LNCAP (cell line): Measurements from ENCODE around the gene NPEPPS.

Source experiments
- TF ChIP-seq, protein P1 (sequence below): fragments of 450-650 bp; IDR thresholded peaks from 2 replicates; pipeline ENCODE4 v1.5.1; 2017; ENCODE audit warnings: mild to moderate bottlenecking

NPEPPS gene

DNA sequence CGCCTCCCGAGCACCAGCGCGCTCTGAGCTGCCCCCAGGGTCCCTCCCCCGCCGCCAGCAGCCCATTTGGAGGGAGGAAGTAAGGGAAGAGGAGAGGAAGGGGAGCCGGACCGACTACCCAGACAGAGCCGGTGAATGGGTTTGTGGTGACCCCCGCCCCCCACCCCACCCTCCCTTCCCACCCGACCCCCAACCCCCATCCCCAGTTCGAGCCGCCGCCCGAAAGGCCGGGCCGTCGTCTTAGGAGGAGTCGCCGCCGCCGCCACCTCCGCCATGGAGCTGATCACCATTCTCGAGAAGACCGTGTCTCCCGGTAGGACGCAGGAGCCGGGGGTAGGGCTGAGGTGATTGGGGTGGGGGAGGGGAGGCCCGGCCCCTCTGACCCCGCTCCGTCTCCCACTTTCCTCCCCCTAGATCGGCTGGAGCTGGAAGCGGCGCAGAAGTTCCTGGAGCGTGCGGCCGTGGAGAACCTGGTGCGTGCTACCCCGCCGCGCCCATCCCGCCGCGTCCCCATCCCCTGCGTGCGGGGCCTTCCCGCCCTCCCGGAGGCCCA, 119.1 kb downstream of the NPEPPS start:
- TF ChIP-seq, protein P1, sequence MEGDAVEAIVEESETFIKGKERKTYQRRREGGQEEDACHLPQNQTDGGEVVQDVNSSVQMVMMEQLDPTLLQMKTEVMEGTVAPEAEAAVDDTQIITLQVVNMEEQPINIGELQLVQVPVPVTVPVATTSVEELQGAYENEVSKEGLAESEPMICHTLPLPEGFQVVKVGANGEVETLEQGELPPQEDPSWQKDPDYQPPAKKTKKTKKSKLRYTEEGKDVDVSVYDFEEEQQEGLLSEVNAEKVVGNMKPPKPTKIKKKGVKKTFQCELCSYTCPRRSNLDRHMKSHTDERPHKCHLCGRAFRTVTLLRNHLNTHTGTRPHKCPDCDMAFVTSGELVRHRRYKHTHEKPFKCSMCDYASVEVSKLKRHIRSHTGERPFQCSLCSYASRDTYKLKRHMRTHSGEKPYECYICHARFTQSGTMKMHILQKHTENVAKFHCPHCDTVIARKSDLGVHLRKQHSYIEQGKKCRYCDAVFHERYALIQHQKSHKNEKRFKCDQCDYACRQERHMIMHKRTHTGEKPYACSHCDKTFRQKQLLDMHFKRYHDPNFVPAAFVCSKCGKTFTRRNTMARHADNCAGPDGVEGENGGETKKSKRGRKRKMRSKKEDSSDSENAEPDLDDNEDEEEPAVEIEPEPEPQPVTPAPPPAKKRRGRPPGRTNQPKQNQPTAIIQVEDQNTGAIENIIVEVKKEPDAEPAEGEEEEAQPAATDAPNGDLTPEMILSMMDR, result no peak

DNA sequence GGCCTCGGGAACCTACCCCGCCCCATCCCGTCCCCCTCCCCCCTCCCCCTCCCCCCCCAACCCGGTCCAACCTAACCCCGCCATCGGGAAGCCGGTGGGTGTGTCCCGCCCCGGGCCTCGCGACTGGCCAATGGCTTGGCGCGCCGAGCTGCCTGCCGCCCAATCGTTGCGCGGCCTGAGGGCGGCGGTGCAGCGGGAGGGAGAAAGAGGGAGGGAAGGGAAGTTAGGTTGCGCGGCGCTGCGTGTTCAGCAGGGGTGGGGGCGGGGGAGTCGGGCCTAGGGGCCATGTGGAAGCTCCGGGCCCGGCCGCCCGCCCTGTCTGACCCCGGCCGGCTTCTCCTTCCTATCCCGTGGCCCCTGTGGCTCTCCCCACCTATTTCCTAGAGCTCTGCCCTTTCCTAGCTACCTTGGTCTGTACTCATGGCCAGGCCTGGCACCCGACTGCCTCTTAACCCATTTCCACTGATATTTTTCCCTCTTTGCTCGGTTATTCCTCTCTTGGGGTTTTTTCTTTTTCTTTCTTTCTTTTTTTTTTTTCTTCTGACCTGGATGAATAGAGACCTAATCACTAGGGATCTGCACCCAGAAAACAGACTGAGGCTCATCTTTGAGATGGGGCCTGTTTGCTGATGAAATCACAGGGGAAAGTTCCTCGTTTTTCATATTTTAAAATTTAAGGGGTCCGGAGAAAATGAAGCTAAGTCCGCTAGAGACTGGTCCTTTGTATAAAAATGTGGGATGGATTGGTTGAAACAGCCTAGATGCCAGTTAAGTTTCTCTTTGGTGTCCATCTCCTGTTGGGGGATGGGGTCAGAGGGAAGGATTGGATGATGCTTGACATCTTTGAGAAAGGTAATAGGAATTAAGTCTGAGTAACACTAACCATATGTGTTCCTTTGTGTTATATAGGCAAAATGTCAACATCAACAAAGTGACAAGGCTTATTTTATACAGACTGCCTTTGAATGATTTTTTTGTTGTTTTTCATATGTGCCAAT, 119.9 kb downstream of the NPEPPS start:
- TF ChIP-seq, protein P1, result no peak

DNA sequence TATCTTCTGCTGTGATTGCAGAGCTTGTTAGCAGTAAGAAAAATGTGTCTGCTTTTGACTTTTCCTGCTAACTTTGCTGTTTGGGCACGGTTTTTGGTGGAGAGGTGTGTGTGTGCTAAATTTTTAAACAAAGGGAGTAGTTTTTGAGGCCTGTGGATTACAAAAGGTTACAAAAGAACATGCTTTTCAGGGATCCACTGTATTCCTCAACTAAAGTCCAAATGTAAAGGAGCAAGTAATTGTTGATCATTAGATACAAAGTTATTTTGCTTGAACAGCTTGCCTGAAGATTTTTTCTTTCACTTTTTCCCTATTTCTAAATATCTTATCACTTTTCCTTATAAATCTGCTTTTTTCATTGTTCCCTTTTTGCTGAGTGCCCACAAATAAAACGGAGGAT, 120.8 kb downstream of the NPEPPS start:
- TF ChIP-seq, protein P1, result no peak

DNA sequence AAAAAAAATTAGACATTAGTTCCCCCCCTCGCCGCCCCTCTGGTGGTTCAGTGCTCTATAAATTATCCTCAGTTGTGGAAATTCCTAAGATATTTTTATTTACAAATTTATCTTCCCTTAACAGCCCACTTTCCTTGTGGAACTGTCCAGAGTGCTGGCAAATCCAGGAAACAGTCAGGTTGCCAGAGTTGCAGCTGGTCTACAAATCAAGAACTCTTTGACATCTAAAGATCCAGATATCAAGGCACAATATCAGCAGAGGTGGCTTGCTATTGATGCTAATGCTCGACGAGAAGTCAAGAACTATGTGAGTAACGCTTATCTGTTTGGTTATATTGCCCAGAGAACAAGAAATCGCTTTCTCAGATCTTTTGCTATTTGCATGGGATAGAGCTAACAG, 121.7 kb downstream of the NPEPPS start:
- TF ChIP-seq, protein P1, result no peak

DNA sequence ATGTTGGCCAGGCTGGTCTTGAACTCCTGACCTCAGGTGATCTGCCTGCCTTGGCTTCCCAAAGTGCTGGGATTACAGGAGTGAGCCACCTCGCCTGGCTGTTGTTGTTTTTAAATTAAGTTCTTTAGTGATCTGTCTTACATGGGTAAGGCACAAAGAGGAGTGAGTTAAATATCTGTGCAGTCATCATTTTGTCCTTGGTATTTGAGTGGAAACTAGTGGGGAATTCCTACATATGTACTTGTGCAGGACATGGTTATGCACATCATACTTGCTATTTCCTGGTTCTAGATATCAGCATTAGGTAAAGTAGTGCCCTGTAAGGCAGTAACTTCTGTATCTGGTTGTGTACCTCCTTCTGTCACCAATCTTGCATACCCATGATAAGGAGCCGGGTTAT, 122.5 kb downstream of the NPEPPS start:
- TF ChIP-seq, protein P1, result no peak

DNA sequence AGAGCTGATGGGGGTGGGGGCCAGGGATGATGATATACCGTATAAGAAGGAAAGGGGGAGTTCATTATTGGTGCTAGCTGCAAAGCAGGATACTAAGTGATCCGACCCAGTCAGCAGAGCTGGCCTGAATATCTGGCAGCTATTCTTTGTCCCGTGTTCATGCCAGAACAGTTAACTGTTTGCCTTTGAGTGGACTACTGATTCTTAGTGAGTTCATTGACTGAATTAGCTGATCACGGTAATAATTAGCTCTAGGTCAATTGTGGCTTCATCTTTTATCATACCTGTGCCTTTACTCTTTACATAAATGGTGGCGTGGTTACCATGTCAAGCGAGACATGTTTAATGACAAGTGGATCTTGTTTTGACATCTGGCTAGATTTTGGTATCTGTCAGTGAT, 124.1 kb downstream of the NPEPPS start:
- TF ChIP-seq, protein P1, result no peak

DNA sequence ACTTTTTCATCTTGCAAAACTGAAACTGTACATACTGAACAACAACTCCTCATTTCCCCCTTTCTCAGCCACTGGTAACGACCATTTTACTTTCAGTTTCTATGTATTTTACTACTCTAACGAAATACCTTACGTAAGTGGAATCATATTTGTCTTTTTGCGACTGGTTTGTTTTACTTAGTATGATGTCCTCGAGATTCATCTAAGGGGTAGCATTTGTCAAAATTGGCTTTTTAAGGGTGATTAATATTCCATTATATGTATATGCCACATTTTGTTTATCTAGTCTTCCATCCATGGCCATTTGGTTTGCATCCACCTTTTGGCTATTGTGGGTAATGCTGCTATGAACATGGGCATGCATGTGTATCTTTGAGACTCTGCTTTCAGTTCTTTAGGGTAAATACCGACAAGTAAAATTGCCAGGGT, 129.2 kb downstream of the NPEPPS start:
- TF ChIP-seq, protein P1, result no peak
